Body of pancreas (tissue), 4 donors: ENCODE results near the gene HPS5. TPM values are rescaled to one million over a fixed set of nuclear protein-coding genes. Genes with fewer than 3 reads are reported as not detected.

ENCODE experiments used
- ATAC-seq: fragments of 150-250 bp; one replicate; pipeline ENCODE4 v1.9.1; 2016
- DNase-seq, 4 donors: peaks; one replicate each; pipeline ENCODE4 v3.0.0-alpha.2; 2019
- H3K27ac ChIP-seq, 4 donors: fragments of 200-600 bp; sonication (generic); 1 replicate in 3 of 4; 2 replicates in 1 of 4; pipeline versions ENCODE4 v1.5.1 to v1.6.1; 2016 to 2019; ENCODE audit warnings: mild to moderate bottlenecking in 1 of 4, mixed read lengths in 1 of 4, moderate library complexity in 1 of 4
- H3K27me3 ChIP-seq, 2 donors: fragments of 200-600 bp; sonication (generic); one replicate each; pipeline ENCODE4 v1.6.0; 2016; ENCODE audit warnings: mild to moderate bottlenecking in 1 of 2
- H3K36me3 ChIP-seq, 2 donors: fragments of 200-600 bp; sonication (generic); replicated peaks in 1 of 2; 2 replicates each; pipeline ENCODE4 v1.5.1; 2016; ENCODE audit warnings: low read depth in 2 of 2; ENCODE audit not compliant: insufficient read depth in 1 of 2
- H3K4me1 ChIP-seq: fragments of 200-600 bp; sonication (generic); one replicate; pipeline ENCODE4 v1.6.0; 2016
- H3K4me3 ChIP-seq, 2 donors: fragments of 200-600 bp; sonication (generic); 1 replicate in 1 of 2; 2 replicates in 1 of 2; pipeline ENCODE4 v1.5.1; 2016 to 2019
- H3K9me3 ChIP-seq, 3 donors: fragments of 200-600 bp; sonication (generic); 1 replicate in 2 of 3; 2 replicates in 1 of 3; pipeline ENCODE4 v1.5.1; 2016
- CTCF ChIP-seq, 7 experiments: fragments of 450-650 bp in 4 of 7; fragments of 200-600 bp in 3 of 7; sonication (generic) in 3 of 7; IDR thresholded peaks; one replicate each; pipeline ENCODE4 v1.5.1; 2016 to 2019; ENCODE audit warnings: antibody characterized with exemption in 7 of 7
- POLR2A ChIP-seq, 3 donors: fragments of 450-650 bp; IDR thresholded peaks; one replicate each; pipeline ENCODE4 v1.6.1; 2016; ENCODE audit warnings: antibody characterized with exemption in 3 of 3, mild to moderate bottlenecking in 2 of 3
- WGBS, 2 donors: methylation state at CpG; one replicate each; pipeline ENCODE4 v1.1.5; 2017; 5-methylcytosine and 5-hydroxymethylcytosine counted together
- intact Hi-C: fragments of 100-400 bp; cut with DNase I; formaldehyde crosslinking; loops from one replicate; pipeline ENCODE4 v1.15.1; 2023
- small RNA-seq: library from RNA; depleted of rRNA; stranded (forward); fragments of <200 nt; gene quantifications from one replicate; pipeline ENCODE3, GENCODE V24; 2016
- total RNA-seq, 2 donors: library from RNA; depleted of rRNA; stranded (reverse); fragments of >200 nt; gene quantifications; one replicate each; pipeline ENCODE4 v1.1.0, GENCODE V29; 2016

Gene HPS5
- total RNA-seq, 2 donors from 2014 or later, result 8.3 to 47.5 TPM

DNA sequence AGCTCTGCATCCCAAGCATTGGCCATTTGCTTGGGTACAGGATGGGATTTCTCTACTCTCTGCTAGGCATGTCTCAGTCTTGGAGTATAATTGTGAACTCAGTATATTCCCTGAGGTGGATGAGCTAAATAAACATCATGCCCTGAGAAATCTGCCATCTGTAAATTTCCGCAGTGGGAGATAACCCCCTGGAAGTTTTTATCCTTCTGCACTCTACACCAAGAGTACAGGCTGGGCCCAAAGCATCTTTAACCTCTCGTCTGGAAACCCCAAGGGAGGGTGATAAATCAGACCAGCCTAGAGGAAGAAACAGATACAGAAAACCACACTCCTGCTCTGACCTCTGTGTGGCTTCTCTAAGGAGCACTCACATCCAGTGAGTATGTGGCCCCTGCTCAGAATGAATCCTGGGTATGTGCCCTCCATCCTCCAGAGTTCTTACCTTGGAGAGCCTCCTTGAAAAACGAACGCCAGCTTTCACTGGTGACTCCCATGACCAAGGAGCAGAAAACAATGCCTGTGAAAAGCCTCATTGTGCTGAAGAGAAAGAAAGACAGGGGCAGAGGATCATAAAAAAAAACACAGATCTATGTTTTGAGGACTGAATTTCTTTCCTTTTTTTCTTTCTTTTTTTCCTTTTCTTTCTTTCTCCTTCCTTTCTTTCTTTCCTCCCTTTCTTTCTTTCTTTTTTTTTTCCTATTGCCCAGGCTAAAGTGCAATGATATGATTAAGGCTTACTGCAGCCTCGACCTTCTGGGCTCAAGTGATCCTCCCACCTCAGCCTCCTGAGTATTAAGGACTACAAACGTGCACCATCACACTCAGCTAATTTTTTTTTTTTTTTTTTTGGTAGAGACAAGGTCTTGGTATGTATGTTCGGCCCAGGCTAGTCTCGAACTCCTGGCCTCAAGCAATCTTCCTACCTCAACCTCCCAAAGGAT is 86.3 kb downstream of the HPS5 start:
- H3K4me1 ChIP-seq, result no peaks in the 10 kb centered on the region
- no peaks in the 10 kb centered on the region for H3K36me3 ChIP-seq
- no peak for DNase-seq
- H3K9me3 ChIP-seq, result no peaks in the 10 kb centered on the region
- H3K27ac ChIP-seq, result no peak overlapping the region
- ATAC-seq, result no peak
- H3K27me3 ChIP-seq, result no peaks in the 10 kb centered on the region
- intact Hi-C loops, result no loop called here
- no peak for TF ChIP-seq CTCF (IDR thresholded peaks at IDR 0.05)
- no peak for TF ChIP-seq POLR2A (IDR thresholded peaks at IDR 0.05)
- no peak overlapping the region for H3K4me3 ChIP-seq
- WGBS, 2 donors, result 52 to 57% methylated on average over 8 of the region's 8 CpGs

- H3K9me3 ChIP-seq, result no peaks in the 10 kb centered on the region
- no peaks in the 10 kb centered on the region for H3K36me3 ChIP-seq
- intact Hi-C loops, result no loop called here
- no peak overlapping the region for H3K4me3 ChIP-seq
- no peaks in the 10 kb centered on the region for H3K27me3 ChIP-seq
- H3K4me1 ChIP-seq, result no peaks in the 10 kb centered on the region
- 83 to 85% methylated on average over 4 of the region's 4 CpGs for whole genome bisulfite sequencing, 2 donors
- no peak overlapping the region for H3K27ac ChIP-seq
- TF ChIP-seq POLR2A (IDR thresholded peaks at IDR 0.05), result no peak
- TF ChIP-seq CTCF (IDR thresholded peaks at IDR 0.05), result no peak
- ATAC-seq (no peak), DNase-seq (no peak)
These were observed 88.0 kb downstream of the HPS5 start for GRCh38 chr11:18233912-18234311.

DNA sequence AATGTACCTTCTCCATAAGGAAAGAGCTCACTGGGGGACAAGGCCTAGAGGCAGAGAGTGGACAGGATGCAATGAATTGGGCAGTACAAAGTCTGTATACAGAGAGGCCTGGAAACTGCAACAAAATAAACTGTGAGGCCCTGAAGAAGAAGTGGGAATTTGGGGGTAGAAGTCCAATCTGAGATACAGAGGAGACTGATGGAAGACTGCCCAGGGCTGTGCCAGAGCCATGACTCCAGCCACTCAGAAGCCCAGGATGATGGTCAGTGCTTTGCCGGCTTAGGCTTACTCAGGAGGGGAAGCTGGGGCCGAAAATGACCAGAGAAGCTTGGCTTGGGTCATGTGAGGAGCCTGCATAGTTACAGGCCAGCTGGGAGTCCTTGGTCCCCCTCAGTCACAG is 91.1 kb downstream of the HPS5 start:
- H3K4me3 ChIP-seq, result no peak overlapping the region
- no peaks in the 10 kb centered on the region for H3K36me3 ChIP-seq
- no peak overlapping the region for H3K27ac ChIP-seq
- intact Hi-C loops, result no loop called here
- WGBS, 2 donors, result 77 to 78% methylated on average over 2 of the region's 2 CpGs
- TF ChIP-seq POLR2A (IDR thresholded peaks at IDR 0.05), result no peak
- no peak for TF ChIP-seq CTCF (IDR thresholded peaks at IDR 0.05)
- H3K4me1 ChIP-seq, result no peaks in the 10 kb centered on the region
- H3K9me3 ChIP-seq, result no peaks in the 10 kb centered on the region
- H3K27me3 ChIP-seq, result no peaks in the 10 kb centered on the region
- ATAC-seq (no peak), DNase-seq (no peak)

DNA sequence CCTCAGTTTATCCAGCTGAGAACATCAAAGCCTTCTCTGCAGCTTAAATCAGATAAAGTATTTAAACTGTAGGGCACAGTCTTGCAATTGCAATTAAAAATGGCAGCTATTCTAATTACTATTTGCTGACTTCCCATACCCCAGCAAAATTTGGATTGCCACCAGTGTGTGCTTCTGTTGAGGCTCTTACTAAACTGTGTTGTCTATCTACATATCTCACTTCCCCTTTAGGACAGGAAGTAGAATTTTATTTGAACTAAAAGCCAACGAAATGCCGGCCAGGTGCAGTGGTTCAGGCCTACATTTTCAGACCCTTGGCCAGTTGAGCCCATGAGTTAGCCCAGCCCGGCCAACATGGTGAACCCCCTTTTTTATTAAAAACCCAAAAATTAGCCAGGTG is 92.4 kb downstream of the HPS5 start:
- H3K4me1 ChIP-seq, result no peaks in the 10 kb centered on the region
- no peak overlapping the region for H3K4me3 ChIP-seq
- no peaks in the 10 kb centered on the region for H3K27me3 ChIP-seq
- intact Hi-C loops, result no loop called here
- no peak overlapping the region for H3K27ac ChIP-seq
- WGBS, 2 donors, result 57 to 71% methylated on average over 3 of the region's 3 CpGs
- ATAC-seq (no peak), DNase-seq (no peak)
- no peaks in the 10 kb centered on the region for H3K9me3 ChIP-seq
- no peaks in the 10 kb centered on the region for H3K36me3 ChIP-seq
- TF ChIP-seq CTCF (IDR thresholded peaks at IDR 0.05), result no peak
- no peak for TF ChIP-seq POLR2A (IDR thresholded peaks at IDR 0.05)

Small RNA genes lying within 50 kb of the gene (small RNA-seq; reads per million reads assigned to genes)
- gene RNA5SP333, result not detected
- not detected for gene RNA5SP334

Other genes with a start within 250 kb of the HPS5 start
- gene SAAL1, start 216.1 kb downstream of the HPS5 start, total RNA-seq, result 10 to 100 TPM; 14.8 to 45.8 TPM
- gene MRGPRX3, start 189.6 kb downstream of the HPS5 start, total RNA-seq, result not detected
- not detected for gene MRGPRX4, start 149.3 kb downstream of the HPS5 start, total RNA-seq
- gene SAA4, start 85.3 kb downstream of the HPS5 start, total RNA-seq, result not detected
- 10 to 100 TPM in 1 of 2 donors, 1 to 10 TPM in 1; 9.3 to 18.1 TPM for gene SAA2, start 73.5 kb downstream of the HPS5 start, total RNA-seq
- gene SAA1, start 55.9 kb downstream of the HPS5 start, total RNA-seq, result 100 to 1,000 TPM in 1 of 2 donors, 10 to 100 TPM in 1; 24.1 to 450 TPM
- gene GTF2H1, start 427 bp upstream of the HPS5 start, total RNA-seq, result 10 to 100 TPM; 26.5 to 48.5 TPM
- gene LDHA, start 72.4 kb upstream of the HPS5 start, total RNA-seq, result 100 to 1,000 TPM in 1 of 2 donors, 10 to 100 TPM in 1; 94.6 to 147 TPM
- not detected for gene LDHC, start 90.2 kb upstream of the HPS5 start, total RNA-seq
- not detected for gene LDHAL6A, start 133.7 kb upstream of the HPS5 start, total RNA-seq
- gene TSG101, start 204.8 kb upstream of the HPS5 start, total RNA-seq, result 10 to 100 TPM; 36.8 to 50.8 TPM